ENCODE measurements around the gene CHRD. TPM values are rescaled to one million over a fixed set of nuclear protein-coding genes. Genes with fewer than 3 reads are reported as not detected.

The CHRD gene
- total RNA-seq, 2 donors from 2014 or later = 7.0 to 13.4 TPM

- no peak overlapping the region for H3K27ac ChIP-seq
These were observed 9.5 kb downstream of the CHRD start for GRCh38 chr3:184389384-184389783.

GRCh38 chr3:184389935-184390528 lies 10.2 kb downstream of the CHRD start:
- H3K4me3 ChIP-seq = no peak overlapping the region
- no peak for TF ChIP-seq CTCF (IDR thresholded peaks at IDR 0.05)
- no peaks in the 10 kb centered on the region for H3K9me3 ChIP-seq
- H3K27me3 ChIP-seq = no peaks in the 10 kb centered on the region
- H3K36me3 ChIP-seq = no peaks in the 10 kb centered on the region
- DNase-seq (ENCODE audit: low spot score) = no peak
- no peak overlapping the region for H3K27ac ChIP-seq
- H3K4me1 ChIP-seq = no peaks in the 10 kb centered on the region

More at GRCh38 chr3:184389384-184389783, 9.5 kb downstream of the CHRD start:
- TF ChIP-seq CTCF (IDR thresholded peaks at IDR 0.05) = no peak
- H3K27me3 ChIP-seq = no peaks in the 10 kb centered on the region
- no peaks in the 10 kb centered on the region for H3K36me3 ChIP-seq
- H3K4me1 ChIP-seq = no peaks in the 10 kb centered on the region
- DNase-seq (ENCODE audit: low spot score) = no peak
- H3K4me3 ChIP-seq = no peak overlapping the region
- no peaks in the 10 kb centered on the region for H3K9me3 ChIP-seq

- H3K27ac ChIP-seq = no peak overlapping the region
- H3K4me1 ChIP-seq = no peaks in the 10 kb centered on the region
- no peak for DNase-seq (ENCODE audit: low spot score)
- no peaks in the 10 kb centered on the region for H3K9me3 ChIP-seq
- no peaks in the 10 kb centered on the region for H3K27me3 ChIP-seq
- no peaks in the 10 kb centered on the region for H3K36me3 ChIP-seq
- TF ChIP-seq CTCF (IDR thresholded peaks at IDR 0.05) = no peak
- H3K4me3 ChIP-seq = no peak overlapping the region
These were observed 11.4 kb downstream of the CHRD start for GRCh38 chr3:184391266-184391665.

DNA sequence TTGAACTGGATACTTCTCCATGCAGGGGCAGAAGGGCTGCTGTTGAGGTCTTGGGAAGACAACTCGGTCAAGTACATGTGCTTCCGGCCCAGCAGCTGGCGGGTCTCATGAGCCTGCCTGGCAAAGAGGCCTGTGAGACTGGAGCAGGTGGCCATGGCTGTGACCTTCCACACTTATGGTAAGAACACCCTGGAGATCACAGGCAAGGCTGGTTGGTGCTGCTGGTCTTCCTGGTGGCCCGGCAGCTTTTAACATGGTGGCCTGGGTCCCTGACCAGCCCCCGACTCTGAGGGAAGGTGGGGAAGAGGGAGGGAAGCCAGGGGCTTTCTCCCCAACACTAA lies 15.4 kb downstream of the CHRD start:
- no peak for DNase-seq (ENCODE audit: low spot score)
- Histone ChIP-seq H3K27me3 (no peaks in the 10 kb centered on the region), H3K36me3 (no peaks in the 10 kb centered on the region), H3K4me3 (no peak overlapping the region), H3K4me1 (no peaks in the 10 kb centered on the region), H3K27ac (no peak overlapping the region), H3K9me3 (no peaks in the 10 kb centered on the region)
- TF ChIP-seq CTCF (IDR thresholded peaks at IDR 0.05) = no peak

DNA sequence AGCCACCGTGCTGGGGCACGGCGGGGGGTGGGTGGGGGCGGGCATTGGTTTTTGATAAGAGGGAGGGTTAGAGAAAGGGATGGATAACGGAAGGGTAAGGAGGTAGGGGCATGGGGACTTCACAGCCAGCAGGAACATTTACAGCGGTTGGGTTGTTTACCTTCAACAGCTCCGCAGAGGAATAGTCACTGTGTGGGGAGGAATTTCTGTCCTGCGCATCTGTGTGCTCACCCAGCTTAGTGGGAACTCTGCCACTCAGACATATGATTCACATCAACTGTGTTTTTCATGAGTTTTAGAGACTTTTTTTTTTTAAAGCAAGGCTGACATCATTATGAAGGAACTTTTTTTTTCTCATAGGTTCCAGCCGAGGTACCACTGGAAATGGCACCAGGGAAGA lies 19.6 kb downstream of the CHRD start:
- no peak for DNase-seq (ENCODE audit: low spot score)
- Histone ChIP-seq H3K4me1 (no peaks in the 10 kb centered on the region), H3K9me3 (no peaks in the 10 kb centered on the region), H3K27me3 (no peaks in the 10 kb centered on the region), H3K27ac (no peak overlapping the region), H3K4me3 (no peak overlapping the region), H3K36me3 (no peaks in the 10 kb centered on the region)
- no peak for TF ChIP-seq CTCF (IDR thresholded peaks at IDR 0.05)
